22Rv1 (cell line): Measurements from ENCODE around the gene SEMA5A.

ENCODE experiments used
- H3K27ac ChIP-seq: fragments of 450-650 bp; 2 replicates; pipeline ENCODE4 v1.5.1; 2017
- ZFX ChIP-seq: fragments of 450-650 bp; IDR thresholded peaks from 2 replicates; pipeline ENCODE4 v1.6.1; 2017; ENCODE audit warnings: antibody characterized with exemption, borderline replicate concordance
- TF ChIP-seq, protein P1 (sequence below): fragments of 450-650 bp; IDR thresholded peaks from 2 replicates; pipeline ENCODE4 v1.5.1; 2017; ENCODE audit warnings: mild to moderate bottlenecking

The SEMA5A gene

DNA sequence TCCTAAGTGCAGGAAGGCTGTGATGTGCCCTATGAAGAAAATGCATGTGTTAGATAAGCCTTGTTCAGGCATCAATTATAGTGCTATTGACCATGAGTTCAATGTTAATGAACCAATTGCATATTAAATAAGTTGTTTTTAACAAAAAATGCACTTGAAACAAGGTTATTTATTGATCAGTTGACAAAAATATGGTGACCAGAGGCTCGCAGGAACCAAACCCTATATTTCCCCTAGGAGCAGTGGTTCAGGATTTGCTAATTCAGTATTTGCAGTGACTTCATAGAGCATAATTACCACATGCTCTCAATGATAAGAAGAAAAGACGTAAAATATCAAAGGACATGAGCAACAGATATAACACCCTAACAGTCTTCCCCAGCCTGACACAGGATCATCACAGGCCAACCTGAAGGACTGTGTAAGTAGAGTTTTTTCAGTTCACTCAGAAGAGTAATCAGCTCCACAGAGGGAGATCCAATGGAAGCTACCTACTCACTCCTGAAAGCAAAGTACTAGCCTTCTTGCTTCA lies 92.3 kb downstream of the SEMA5A start:
- no peak overlapping the region for H3K27ac ChIP-seq
- TF ChIP-seq ZFX: no peak
- TF ChIP-seq, protein P1, sequence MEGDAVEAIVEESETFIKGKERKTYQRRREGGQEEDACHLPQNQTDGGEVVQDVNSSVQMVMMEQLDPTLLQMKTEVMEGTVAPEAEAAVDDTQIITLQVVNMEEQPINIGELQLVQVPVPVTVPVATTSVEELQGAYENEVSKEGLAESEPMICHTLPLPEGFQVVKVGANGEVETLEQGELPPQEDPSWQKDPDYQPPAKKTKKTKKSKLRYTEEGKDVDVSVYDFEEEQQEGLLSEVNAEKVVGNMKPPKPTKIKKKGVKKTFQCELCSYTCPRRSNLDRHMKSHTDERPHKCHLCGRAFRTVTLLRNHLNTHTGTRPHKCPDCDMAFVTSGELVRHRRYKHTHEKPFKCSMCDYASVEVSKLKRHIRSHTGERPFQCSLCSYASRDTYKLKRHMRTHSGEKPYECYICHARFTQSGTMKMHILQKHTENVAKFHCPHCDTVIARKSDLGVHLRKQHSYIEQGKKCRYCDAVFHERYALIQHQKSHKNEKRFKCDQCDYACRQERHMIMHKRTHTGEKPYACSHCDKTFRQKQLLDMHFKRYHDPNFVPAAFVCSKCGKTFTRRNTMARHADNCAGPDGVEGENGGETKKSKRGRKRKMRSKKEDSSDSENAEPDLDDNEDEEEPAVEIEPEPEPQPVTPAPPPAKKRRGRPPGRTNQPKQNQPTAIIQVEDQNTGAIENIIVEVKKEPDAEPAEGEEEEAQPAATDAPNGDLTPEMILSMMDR: no peak

DNA sequence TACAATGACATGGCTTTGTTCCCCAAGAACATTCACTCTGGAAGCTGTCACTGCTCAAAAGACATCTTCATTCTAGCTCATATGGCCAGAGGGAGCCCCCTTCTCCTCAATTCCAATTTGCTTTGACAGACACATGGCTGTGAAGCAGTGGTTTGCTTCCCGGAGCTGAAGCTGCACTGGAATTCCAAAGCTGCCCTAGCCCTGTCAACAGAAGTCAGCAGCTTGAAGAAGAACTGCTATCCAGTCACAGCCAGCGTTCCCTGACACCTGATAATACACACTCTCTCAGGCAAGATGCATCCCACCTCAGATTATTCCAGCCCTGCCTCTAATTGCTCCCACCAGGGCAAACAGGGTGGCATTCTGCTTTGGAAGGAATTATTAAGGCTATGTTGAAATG lies 93.7 kb downstream of the SEMA5A start:
- no peak overlapping the region for H3K27ac ChIP-seq
- no peak for TF ChIP-seq ZFX
- TF ChIP-seq, protein P1: no peak

DNA sequence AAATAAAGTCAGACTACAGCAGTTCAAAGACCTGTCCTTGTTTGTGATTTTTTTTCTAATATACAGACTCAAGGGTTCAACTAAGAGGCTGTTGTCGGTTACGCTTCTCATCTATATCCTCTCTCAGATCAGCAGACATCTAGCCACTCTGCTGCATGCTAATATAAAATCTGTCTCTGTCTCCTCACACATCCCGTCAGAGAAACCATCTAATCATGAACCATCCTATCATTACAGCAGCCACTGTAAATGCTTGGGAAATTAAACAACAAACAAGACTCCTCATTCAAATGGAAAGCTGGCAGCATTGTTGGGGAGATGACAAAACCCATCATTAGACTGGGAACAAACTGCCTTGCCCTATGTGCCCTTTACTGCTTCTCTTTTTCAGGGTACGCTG lies 94.8 kb downstream of the SEMA5A start:
- TF ChIP-seq, protein P1: no peak
- no peak for TF ChIP-seq ZFX
- no peak overlapping the region for H3K27ac ChIP-seq

DNA sequence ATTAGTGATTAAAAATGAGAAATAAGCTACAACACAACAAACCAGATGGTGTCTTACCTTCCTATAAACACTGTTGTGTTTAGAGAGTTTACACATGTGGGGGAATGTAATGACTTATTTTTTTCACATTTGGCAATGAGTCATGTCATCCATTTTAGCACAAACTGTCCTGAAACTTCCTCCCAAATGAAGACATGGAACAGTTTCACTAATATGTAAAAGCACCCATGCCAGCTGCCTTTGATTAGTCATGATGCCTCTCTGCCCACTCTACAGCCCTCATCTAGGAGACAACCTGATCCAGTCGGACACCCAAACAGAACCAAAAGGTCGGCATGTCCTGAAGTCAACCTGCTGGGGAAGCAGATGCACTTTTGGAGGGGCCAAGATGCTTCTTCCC lies 98.2 kb downstream of the SEMA5A start:
- no peak overlapping the region for H3K27ac ChIP-seq
- TF ChIP-seq, protein P1: no peak
- TF ChIP-seq ZFX: no peak

DNA sequence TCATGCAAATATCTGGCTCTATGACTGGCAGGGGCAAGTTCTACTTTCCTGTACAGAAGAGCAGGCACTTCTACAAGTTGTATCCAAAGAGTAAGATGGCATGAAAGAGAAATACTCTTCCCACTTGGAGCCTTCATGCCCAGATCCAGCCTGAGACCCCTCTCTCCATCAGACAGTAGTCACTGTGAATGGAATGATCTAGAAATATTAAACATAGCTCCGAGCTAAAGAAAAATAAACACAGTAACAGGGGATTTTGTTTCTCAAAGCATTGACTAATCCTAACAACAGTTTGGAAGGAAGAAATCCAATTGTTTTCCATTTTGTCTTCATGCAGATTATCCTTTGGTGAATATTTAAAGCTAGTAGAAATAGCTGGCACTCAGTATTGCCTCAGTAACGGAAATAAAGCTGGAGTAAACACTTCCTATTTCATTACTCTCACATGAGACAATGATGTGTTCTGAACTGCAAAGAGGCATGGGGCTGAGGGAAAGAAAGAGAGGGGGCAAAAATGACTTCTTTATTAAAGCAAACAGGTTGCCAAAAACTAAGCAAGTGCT lies 100.0 kb downstream of the SEMA5A start:
- TF ChIP-seq, protein P1: no peak
- no peak for TF ChIP-seq ZFX
- no peak overlapping the region for H3K27ac ChIP-seq

DNA sequence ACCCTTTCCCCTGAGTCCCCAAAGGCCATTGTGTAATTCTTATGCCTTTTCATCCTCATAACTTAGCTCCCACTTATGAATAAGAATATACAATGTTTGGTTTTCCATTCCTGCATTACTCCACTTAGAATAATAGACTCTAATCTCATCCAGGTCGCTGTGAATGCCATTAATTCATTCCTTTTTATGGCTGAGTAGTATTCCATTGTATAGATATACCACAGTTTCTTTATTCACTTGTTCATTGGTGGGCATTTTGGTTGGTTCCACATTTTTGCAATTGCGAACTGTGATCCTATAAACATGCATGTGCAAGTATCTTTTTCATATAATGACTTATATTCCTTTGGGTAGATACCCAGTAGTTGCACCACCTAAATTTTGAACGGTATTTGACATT lies 101.5 kb downstream of the SEMA5A start:
- no peak for TF ChIP-seq ZFX
- TF ChIP-seq, protein P1: no peak

DNA sequence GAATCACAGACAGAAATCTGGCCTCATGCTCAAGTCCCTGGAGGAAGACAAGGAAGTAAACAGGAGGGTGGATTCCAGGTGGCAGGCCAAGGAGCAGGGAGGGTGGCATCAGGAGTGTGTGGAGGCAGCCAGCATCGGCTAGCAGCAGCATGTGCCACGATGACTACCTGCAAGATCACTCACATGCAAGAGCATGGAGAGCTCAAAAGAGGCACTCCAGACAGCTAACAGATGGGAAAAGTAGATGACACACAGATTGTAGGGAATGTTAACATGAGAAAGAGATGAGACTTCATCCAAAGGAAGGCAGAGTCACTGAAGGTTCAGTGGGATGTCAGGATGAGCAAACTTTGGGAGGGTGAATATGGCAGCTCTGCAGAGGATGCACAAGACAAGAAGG lies 104.3 kb downstream of the SEMA5A start:
- TF ChIP-seq, protein P1: no peak
- no peak for TF ChIP-seq ZFX
- H3K27ac ChIP-seq: no peak overlapping the region

More for the DNA sequence above, 101.5 kb downstream of the SEMA5A start:
- H3K27ac ChIP-seq: no peak overlapping the region
